Measurements from ENCODE around the gene CENPF. TPM values are rescaled to one million over a fixed set of nuclear protein-coding genes. Genes with fewer than 3 reads are reported as not detected.

The CENPF gene
- total and polyA plus RNA-seq, 2 of the 13 experiments (the other 11 are each of a cell fraction or from before 2014, with no cell fraction given), result 14.7 to 84.9 TPM

GRCh38 chr1:214688891-214689290, 85.9 kb downstream of the CENPF start:
- Histone ChIP-seq H3K36me3 (replicated peaks in 1 of 2; ENCODE audit: control insufficient read depth in 1 of 2, insufficient read depth in 2 of 2, low read length in 2 of 2) (no peaks in the 10 kb centered on the region), H3K4me2 (ENCODE audit: low read depth, low read length) (no peak overlapping the region), H4K20me1 (ENCODE audit: insufficient read depth, low read length) (no peaks in the 10 kb centered on the region), H2AFZ (ENCODE audit: low read length) (no peak overlapping the region), H3K79me2 (ENCODE audit: insufficient read depth, low read length) (no peaks in the 10 kb centered on the region), H3K27ac (ENCODE audit: extremely low read length, insufficient read depth, low read length) (no peak overlapping the region), H3K9me3 (ENCODE audit: low read length) (no peaks in the 10 kb centered on the region), H3K4me1 (ENCODE audit: insufficient read depth, low read length) (peaks cover 10% of the 10 kb centered on the region), H3K27me3 (ENCODE audit: control insufficient read depth in 1 of 2, insufficient read depth in 2 of 2, low read length in 2 of 2) (peaks cover 0 to 7% of the 10 kb centered on the region in 2 experiments; a peak in 1 of 5 replicates), H3K9ac (ENCODE audit: insufficient read depth, low read depth, low read length) (no peak overlapping the region), H3K4me3 (replicated peaks in 1 of 3; ENCODE audit: insufficient read depth in 1 of 3, low read depth in 2 of 3, low read length in 3 of 3) (no peak overlapping the region)
- no peak for FAIRE-seq
- no peak for ATAC-seq
- no peak for TF ChIP-seq ZNF782 (CRISPR knock-in tag; IDR thresholded peaks at IDR 0.05; ENCODE audit: borderline replicate concordance)
- no peak for TF ChIP-seq FOXO1 (CRISPR knock-in tag; IDR thresholded peaks at IDR 0.05)
- TF ChIP-seq BHLHE40 (IDR thresholded peaks at IDR 0.05; ENCODE audit: low read length), result no peak
- TF ChIP-seq, protein P1, sequence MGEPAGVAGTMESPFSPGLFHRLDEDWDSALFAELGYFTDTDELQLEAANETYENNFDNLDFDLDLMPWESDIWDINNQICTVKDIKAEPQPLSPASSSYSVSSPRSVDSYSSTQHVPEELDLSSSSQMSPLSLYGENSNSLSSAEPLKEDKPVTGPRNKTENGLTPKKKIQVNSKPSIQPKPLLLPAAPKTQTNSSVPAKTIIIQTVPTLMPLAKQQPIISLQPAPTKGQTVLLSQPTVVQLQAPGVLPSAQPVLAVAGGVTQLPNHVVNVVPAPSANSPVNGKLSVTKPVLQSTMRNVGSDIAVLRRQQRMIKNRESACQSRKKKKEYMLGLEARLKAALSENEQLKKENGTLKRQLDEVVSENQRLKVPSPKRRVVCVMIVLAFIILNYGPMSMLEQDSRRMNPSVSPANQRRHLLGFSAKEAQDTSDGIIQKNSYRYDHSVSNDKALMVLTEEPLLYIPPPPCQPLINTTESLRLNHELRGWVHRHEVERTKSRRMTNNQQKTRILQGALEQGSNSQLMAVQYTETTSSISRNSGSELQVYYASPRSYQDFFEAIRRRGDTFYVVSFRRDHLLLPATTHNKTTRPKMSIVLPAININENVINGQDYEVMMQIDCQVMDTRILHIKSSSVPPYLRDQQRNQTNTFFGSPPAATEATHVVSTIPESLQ (CRISPR knock-in tag; conservative IDR thresholded peaks at IDR 0.05), result no peak
- in situ Hi-C loops (cut with HindIII; ENCODE audit: extremely low pct_ligation_motif_present, low pct_unique_long_range_greater_than_20kb) (no loop called here), intact Hi-C loops (cut with micrococcal nuclease; ENCODE audit: unreplicated experiment) (no loop called here)
- BruUV-seq (replicated peaks), result no TSS peak
- ChIA-PET POLR2A (no interaction called here), CTCF (ENCODE audit: low intra/inter-chr PET ratio, low total read pairs) (no interaction called here)
- WGBS (ENCODE audit: low lambda C conversion rate), result 10% methylated on average over 3 of the region's 3 CpGs
- DNase-seq (ENCODE audit: low spot score), result no peak

- Histone ChIP-seq H3K4me3 (replicated peaks in 1 of 3; ENCODE audit: insufficient read depth in 1 of 3, low read depth in 2 of 3, low read length in 3 of 3) (no peak overlapping the region), H4K20me1 (ENCODE audit: insufficient read depth, low read length) (no peaks in the 10 kb centered on the region), H3K9me3 (ENCODE audit: low read length) (no peaks in the 10 kb centered on the region), H3K4me1 (ENCODE audit: insufficient read depth, low read length) (no peaks in the 10 kb centered on the region), H3K4me2 (ENCODE audit: low read depth, low read length) (no peak overlapping the region), H3K27me3 (ENCODE audit: control insufficient read depth in 1 of 2, insufficient read depth in 2 of 2, low read length in 2 of 2) (peaks cover 0 to 9% of the 10 kb centered on the region in 2 experiments; a peak in 1 of 5 replicates), H2AFZ (ENCODE audit: low read length) (no peak overlapping the region), H3K79me2 (ENCODE audit: insufficient read depth, low read length) (no peaks in the 10 kb centered on the region), H3K36me3 (replicated peaks in 1 of 2; ENCODE audit: control insufficient read depth in 1 of 2, insufficient read depth in 2 of 2, low read length in 2 of 2) (no peaks in the 10 kb centered on the region), H3K27ac (ENCODE audit: extremely low read length, insufficient read depth, low read length) (no peak overlapping the region), H3K9ac (ENCODE audit: insufficient read depth, low read depth, low read length) (no peak overlapping the region)
- 34% methylated on average over 4 of the region's 4 CpGs for WGBS (ENCODE audit: low lambda C conversion rate)
- no TSS peak for BruUV-seq (replicated peaks)
- no peak for FAIRE-seq
- ChIA-PET CTCF (ENCODE audit: low intra/inter-chr PET ratio, low total read pairs) (no interaction called here), POLR2A (no interaction called here)
- ATAC-seq, result no peak
- in situ Hi-C loops (cut with HindIII; ENCODE audit: extremely low pct_ligation_motif_present, low pct_unique_long_range_greater_than_20kb) (no loop called here), intact Hi-C loops (cut with micrococcal nuclease; ENCODE audit: unreplicated experiment) (no loop called here)
- no peak for DNase-seq (ENCODE audit: low spot score)
- TF ChIP-seq ZNF20 (CRISPR knock-in tag; IDR thresholded peaks at IDR 0.05) (no peak), ZNF3 (CRISPR knock-in tag; IDR thresholded peaks at IDR 0.05) (no peak), ZFP41 (CRISPR knock-in tag; IDR thresholded peaks at IDR 0.05; ENCODE audit: borderline replicate concordance) (no peak), GLI4 (CRISPR knock-in tag; IDR thresholded peaks at IDR 0.05; ENCODE audit: borderline replicate concordance) (no peak), ZNF562 (CRISPR knock-in tag; IDR thresholded peaks at IDR 0.05; ENCODE audit: borderline replicate concordance) (no peak), ZC3H4 (CRISPR knock-in tag; IDR thresholded peaks at IDR 0.05; ENCODE audit: borderline replicate concordance) (no peak), ARNTL (CRISPR knock-in tag; IDR thresholded peaks at IDR 0.05) (no peak), ZNF546 (CRISPR knock-in tag; conservative IDR thresholded peaks at IDR 0.05) (no peak)
- TF ChIP-seq, protein P2, sequence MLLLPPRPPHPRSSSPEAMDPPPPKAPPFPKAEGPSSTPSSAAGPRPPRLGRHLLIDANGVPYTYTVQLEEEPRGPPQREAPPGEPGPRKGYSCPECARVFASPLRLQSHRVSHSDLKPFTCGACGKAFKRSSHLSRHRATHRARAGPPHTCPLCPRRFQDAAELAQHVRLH (CRISPR knock-in tag; IDR thresholded peaks at IDR 0.05; ENCODE audit: borderline replicate concordance, low read depth), result no peak
- TF ChIP-seq, protein P3, sequence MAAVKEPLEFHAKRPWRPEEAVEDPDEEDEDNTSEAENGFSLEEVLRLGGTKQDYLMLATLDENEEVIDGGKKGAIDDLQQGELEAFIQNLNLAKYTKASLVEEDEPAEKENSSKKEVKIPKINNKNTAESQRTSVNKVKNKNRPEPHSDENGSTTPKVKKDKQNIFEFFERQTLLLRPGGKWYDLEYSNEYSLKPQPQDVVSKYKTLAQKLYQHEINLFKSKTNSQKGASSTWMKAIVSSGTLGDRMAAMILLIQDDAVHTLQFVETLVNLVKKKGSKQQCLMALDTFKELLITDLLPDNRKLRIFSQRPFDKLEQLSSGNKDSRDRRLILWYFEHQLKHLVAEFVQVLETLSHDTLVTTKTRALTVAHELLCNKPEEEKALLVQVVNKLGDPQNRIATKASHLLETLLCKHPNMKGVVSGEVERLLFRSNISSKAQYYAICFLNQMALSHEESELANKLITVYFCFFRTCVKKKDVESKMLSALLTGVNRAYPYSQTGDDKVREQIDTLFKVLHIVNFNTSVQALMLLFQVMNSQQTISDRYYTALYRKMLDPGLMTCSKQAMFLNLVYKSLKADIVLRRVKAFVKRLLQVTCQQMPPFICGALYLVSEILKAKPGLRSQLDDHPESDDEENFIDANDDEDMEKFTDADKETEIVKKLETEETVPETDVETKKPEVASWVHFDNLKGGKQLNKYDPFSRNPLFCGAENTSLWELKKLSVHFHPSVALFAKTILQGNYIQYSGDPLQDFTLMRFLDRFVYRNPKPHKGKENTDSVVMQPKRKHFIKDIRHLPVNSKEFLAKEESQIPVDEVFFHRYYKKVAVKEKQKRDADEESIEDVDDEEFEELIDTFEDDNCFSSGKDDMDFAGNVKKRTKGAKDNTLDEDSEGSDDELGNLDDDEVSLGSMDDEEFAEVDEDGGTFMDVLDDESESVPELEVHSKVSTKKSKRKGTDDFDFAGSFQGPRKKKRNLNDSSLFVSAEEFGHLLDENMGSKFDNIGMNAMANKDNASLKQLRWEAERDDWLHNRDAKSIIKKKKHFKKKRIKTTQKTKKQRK (IDR thresholded peaks at IDR 0.05; ENCODE audit: low read length), result no peak
These were observed 91.8 kb downstream of the CENPF start for GRCh38 chr1:214694769-214695168.
